Astrocyte of the cerebellum (primary cell): ENCODE results near the gene CDH4.

Experiments
- DNase-seq: peaks from one replicate; pipeline ENCODE4 v3.0.0-alpha.2; 2011; ENCODE audit warnings: low read depth
- H3K4me3 ChIP-seq: 2 replicates; pipeline ENCODE4 v1.5.1; 2011; ENCODE audit warnings: mild to moderate bottlenecking, low read depth, low read length, moderate library complexity
- in situ Hi-C: cut with HindIII; loops from 2 replicates; pipeline ENCODE4 v1.10.0; 2017; ENCODE audit warnings: low sequenced_read_pairs
- TF ChIP-seq, protein P1 (sequence below): IDR thresholded peaks from 2 replicates; pipeline ENCODE4 v1.5.1; 2012; ENCODE audit warnings: low read length, low read depth, moderate library complexity, mild to moderate bottlenecking; ENCODE audit errors: missing control alignments

The CDH4 gene

GRCh38 chr20:61911824-61912223, 659.8 kb downstream of the CDH4 start:
- TF ChIP-seq, protein P1, sequence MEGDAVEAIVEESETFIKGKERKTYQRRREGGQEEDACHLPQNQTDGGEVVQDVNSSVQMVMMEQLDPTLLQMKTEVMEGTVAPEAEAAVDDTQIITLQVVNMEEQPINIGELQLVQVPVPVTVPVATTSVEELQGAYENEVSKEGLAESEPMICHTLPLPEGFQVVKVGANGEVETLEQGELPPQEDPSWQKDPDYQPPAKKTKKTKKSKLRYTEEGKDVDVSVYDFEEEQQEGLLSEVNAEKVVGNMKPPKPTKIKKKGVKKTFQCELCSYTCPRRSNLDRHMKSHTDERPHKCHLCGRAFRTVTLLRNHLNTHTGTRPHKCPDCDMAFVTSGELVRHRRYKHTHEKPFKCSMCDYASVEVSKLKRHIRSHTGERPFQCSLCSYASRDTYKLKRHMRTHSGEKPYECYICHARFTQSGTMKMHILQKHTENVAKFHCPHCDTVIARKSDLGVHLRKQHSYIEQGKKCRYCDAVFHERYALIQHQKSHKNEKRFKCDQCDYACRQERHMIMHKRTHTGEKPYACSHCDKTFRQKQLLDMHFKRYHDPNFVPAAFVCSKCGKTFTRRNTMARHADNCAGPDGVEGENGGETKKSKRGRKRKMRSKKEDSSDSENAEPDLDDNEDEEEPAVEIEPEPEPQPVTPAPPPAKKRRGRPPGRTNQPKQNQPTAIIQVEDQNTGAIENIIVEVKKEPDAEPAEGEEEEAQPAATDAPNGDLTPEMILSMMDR, result no peak
- H3K4me3 ChIP-seq, result no peak overlapping the region
- in situ Hi-C loops, result no loop called here
- no peak for DNase-seq

GRCh38 chr20:61912665-61913422, 660.8 kb downstream of the CDH4 start:
- H3K4me3 ChIP-seq, result no peak overlapping the region
- in situ Hi-C loops, result no loop called here
- TF ChIP-seq, protein P1, result no peak
- DNase-seq, result no peak

DNA sequence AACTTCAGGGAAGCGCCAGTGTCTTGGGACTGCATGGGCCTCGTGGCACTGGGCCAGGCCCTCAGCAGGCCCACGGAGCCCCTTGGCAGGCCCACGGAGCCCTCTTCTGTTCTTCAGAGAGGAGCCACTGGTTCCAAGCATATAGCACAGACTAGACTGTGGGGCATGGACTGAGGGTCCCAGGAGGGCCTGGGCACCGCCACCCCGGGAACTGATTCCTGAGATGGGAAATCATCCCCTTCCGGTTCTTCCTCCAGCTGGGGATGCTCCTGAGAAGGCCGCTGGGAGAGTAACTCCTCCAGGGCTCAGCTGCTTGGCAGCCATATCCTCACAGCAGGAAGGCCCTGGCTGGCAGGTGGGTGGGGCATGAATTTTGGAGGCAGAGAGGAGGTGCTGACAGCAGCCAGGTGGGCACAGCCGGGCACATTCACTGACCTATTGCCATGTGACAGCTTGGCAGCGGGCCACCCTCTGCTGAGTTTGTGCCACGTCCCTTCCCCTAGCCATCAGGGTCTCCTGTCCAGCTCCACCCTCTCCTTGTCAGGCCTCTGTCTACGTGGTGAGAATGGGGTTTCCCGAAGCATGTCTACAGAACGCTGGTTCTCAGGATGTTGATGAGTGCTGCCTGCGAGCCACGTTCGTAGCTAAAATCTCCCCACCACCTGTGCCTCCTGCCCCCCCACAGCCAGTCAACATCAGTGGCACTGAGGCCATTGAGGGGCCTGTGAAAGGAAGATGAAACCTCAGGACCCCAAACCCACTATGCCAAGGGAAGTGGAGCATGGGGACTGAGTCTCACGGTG, 661.6 kb downstream of the CDH4 start:
- in situ Hi-C loops, result no loop called here
- DNase-seq, result no peak
- no peak overlapping the region for H3K4me3 ChIP-seq
- TF ChIP-seq, protein P1, result no peak

DNA sequence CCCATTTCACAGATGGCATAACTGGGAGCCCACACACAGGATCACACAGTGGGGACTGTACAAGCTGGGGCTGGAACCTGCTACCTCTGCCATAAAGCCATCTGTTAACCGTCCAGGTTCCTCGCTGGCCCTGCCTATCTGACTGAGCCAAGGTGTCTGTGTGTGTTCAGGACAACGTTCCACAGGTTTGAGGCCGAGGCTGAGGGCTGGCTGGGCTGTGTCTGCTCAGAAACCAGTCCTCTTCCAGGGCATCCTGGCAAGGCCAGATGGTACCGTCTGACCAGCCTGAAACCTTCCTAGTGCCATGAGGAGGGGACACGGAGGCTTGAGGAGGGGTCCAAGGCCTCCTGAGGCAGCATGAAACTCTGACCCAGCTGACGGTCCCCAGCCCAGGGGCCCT, 663.0 kb downstream of the CDH4 start:
- TF ChIP-seq, protein P1, result no peak
- in situ Hi-C loops, result no loop called here
- no peak for DNase-seq
- H3K4me3 ChIP-seq, result no peak overlapping the region

- no peak for DNase-seq
- TF ChIP-seq, protein P1, result no peak
Measured at GRCh38 chr20:61916318-61916891, 664.3 kb downstream of the CDH4 start.

DNA sequence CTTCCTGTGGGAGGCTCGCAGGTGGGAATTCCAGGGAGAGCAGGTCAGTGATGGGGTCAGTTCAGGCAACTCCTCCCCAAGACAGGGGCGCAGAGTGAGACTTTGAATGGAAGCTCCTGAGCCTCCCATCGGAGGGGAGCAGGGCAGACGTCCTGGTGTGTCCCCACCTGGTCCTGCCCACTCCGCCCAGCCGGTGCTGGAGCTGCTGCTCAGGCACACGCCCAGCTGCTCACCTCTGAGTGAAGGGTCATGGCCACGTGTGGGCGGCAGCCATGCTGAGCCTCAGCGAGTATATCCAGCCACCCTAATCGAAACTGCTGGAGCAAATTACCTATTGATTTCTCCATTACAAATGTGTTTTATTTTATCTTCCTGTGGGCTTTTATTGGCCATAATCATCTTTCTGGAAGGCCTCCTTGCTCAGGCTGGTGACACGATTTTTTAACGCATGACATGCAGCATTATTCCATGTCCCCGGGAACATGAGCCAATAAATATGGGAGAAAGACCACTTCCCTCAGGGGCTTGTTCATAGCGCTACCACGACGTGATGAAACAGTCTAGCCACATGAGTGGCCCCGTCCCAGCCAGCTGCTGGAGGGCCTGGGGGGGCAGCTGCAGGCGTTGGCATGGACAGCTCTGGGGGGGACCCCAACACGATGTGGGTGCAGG, 665.5 kb downstream of the CDH4 start:
- no peak for DNase-seq
- in situ Hi-C loops, result no loop called here
- H3K4me3 ChIP-seq, result no peak overlapping the region
- TF ChIP-seq, protein P1, result no peak

More at GRCh38 chr20:61916318-61916891, 664.3 kb downstream of the CDH4 start:
- H3K4me3 ChIP-seq, result no peak overlapping the region
- in situ Hi-C loops, result no loop called here
